Neural progenitor cell (in vitro differentiated cells): Measurements from ENCODE around the gene CABLES1. TPM values are rescaled to one million over a fixed set of nuclear protein-coding genes. Genes with fewer than 3 reads are reported as not detected.
A peak's percentile ranks its signal among the peaks of the same experiment; 100 is the strongest.

ENCODE experiments used
- DNase-seq: peaks from one replicate; pipeline ENCODE4 v3.0.0-alpha.2; 2016; ENCODE audit warnings: low spot score
- H2AFZ ChIP-seq: fragments of 200-600 bp; sonication (generic); replicated peaks from 2 replicates; pipeline ENCODE4 v1.6.1; 2016; ENCODE audit warnings: antibody characterized with exemption
- H3F3A ChIP-seq: fragments of 200-600 bp; sonication (generic); 2 replicates; pipeline ENCODE4 v1.6.1; 2016; ENCODE audit warnings: antibody characterized with exemption, low read depth
- H3K27ac ChIP-seq: fragments of 200-600 bp; sonication (generic); 2 replicates; pipeline ENCODE4 v1.5.1; 2016; ENCODE audit warnings: mild to moderate bottlenecking
- H3K27me3 ChIP-seq: fragments of 200-600 bp; sonication (generic); 2 replicates; pipeline ENCODE4 v1.6.1; 2016; ENCODE audit warnings: mild to moderate bottlenecking, moderate library complexity
- H3K36me3 ChIP-seq: fragments of 200-600 bp; sonication (generic); 2 replicates; pipeline ENCODE4 v1.5.1; 2016
- H3K4me1 ChIP-seq: fragments of 200-600 bp; sonication (generic); 2 replicates; pipeline ENCODE4 v1.6.1; 2016; ENCODE audit warnings: mixed run types
- H3K4me2 ChIP-seq: fragments of 200-600 bp; sonication (generic); 2 replicates; pipeline ENCODE4 v1.6.1; 2016
- H3K4me3 ChIP-seq: fragments of 200-600 bp; sonication (generic); 2 replicates; pipeline ENCODE4 v1.5.1; 2016
- H3K79me2 ChIP-seq: fragments of 200-600 bp; sonication (generic); 2 replicates; pipeline ENCODE4 v1.6.1; 2016; ENCODE audit warnings: low read depth
- H3K9ac ChIP-seq: fragments of 200-600 bp; sonication (generic); 2 replicates; pipeline ENCODE4 v1.6.1; 2016
- H3K9me3 ChIP-seq: fragments of 200-600 bp; sonication (generic); 2 replicates; pipeline ENCODE4 v1.5.1; 2016; ENCODE audit warnings: low read depth
- H4K20me1 ChIP-seq: fragments of 200-600 bp; sonication (generic); 2 replicates; pipeline ENCODE4 v1.6.1; 2016; ENCODE audit warnings: low read depth
- H3K27ac Mint-ChIP-seq: 3 replicates; pipeline ENCODE4 v1.8.0; 2021; ENCODE audit warnings: mixed read lengths
- H3K27me3 Mint-ChIP-seq: 2 replicates; pipeline ENCODE4 v1.8.0; 2022; ENCODE audit warnings: low read depth, mild to moderate bottlenecking, inconsistent platforms, moderate library complexity, mixed read lengths; ENCODE audit not compliant: insufficient read depth
- H3K36me3 Mint-ChIP-seq: 3 replicates; pipeline ENCODE4 v1.8.0; 2021; ENCODE audit warnings: mixed read lengths
- H3K4me1 Mint-ChIP-seq: 3 replicates; pipeline ENCODE4 v1.8.0; 2021; ENCODE audit warnings: mixed read lengths
- H3K4me3 Mint-ChIP-seq: 3 replicates; pipeline ENCODE4 v1.8.0; 2021; ENCODE audit warnings: mild to moderate bottlenecking, moderate library complexity, mixed read lengths
- H3K9me3 Mint-ChIP-seq: 3 replicates; pipeline ENCODE4 v1.8.0; 2020; ENCODE audit warnings: mixed read lengths
- EZH2 ChIP-seq: fragments of 200-600 bp; sonication (generic); IDR thresholded peaks from 2 replicates; pipeline ENCODE4 v1.6.1; 2017; ENCODE audit warnings: antibody characterized with exemption, mild to moderate bottlenecking, moderate library complexity
- EZH2phosphoT487 ChIP-seq: fragments of 200-600 bp; sonication (generic); IDR thresholded peaks from 2 replicates; pipeline ENCODE4 v1.6.1; 2017; ENCODE audit warnings: antibody characterized with exemption
- total RNA-seq: library from RNA; depleted of rRNA; stranded (reverse); fragments of >200 nt; gene quantifications from 2 replicates; pipeline ENCODE4 v1.2.3, GENCODE V29; 2015; ENCODE audit warnings: low replicate concordance
- TF ChIP-seq, protein P1 (sequence below): fragments of 200-600 bp; sonication (generic); IDR thresholded peaks from 2 replicates; pipeline ENCODE4 v1.5.1; 2017; ENCODE audit warnings: antibody characterized with exemption, mild to moderate bottlenecking

CABLES1 gene
- total RNA-seq, 1 donor from 2014 or later = 2.8 TPM

DNA sequence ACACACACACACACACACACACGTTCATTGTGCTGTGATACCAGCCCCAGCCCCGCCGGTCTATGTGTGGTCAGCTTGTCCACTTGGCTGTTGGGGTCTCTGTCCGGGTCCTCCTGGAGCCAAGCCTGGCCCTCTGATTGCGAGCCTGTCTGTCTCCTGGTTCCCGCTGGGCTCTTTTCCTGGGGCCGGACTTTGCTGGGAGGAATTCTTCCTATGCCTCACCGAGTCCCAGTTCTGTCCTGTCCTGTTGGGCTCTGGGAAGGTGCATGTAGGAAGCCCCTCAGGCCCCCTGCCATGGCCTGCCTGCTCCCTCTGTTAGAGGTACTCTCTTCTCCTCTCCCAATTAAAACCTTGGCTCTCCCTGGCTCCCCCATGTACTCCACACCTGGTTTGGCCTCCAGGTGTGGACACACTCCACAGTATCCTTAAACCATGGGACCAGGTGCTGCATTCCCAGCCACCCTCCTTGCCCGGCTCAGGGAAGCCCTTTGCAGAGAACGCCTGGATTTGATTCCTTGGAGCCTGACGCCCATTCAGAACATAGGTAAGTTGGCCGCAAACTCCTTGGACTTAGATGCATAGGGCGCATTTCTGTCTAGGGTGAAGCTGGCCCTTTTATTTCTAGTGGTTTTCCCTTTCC, 42.3 kb downstream of the CABLES1 start:
- H3K79me2 ChIP-seq = no peaks in the 10 kb centered on the region
- peaks cover 3% of the 10 kb centered on the region for H3K27me3 Mint-ChIP-seq
- no peak for DNase-seq
- TF ChIP-seq, protein P1, sequence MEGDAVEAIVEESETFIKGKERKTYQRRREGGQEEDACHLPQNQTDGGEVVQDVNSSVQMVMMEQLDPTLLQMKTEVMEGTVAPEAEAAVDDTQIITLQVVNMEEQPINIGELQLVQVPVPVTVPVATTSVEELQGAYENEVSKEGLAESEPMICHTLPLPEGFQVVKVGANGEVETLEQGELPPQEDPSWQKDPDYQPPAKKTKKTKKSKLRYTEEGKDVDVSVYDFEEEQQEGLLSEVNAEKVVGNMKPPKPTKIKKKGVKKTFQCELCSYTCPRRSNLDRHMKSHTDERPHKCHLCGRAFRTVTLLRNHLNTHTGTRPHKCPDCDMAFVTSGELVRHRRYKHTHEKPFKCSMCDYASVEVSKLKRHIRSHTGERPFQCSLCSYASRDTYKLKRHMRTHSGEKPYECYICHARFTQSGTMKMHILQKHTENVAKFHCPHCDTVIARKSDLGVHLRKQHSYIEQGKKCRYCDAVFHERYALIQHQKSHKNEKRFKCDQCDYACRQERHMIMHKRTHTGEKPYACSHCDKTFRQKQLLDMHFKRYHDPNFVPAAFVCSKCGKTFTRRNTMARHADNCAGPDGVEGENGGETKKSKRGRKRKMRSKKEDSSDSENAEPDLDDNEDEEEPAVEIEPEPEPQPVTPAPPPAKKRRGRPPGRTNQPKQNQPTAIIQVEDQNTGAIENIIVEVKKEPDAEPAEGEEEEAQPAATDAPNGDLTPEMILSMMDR = no peak
- H3K4me1 ChIP-seq = peaks cover 8% of the 10 kb centered on the region
- no peak overlapping the region for H3K27ac Mint-ChIP-seq
- no peak overlapping the region for H3K4me3 ChIP-seq
- H4K20me1 ChIP-seq = no peaks in the 10 kb centered on the region
- no peak overlapping the region for H3K4me2 ChIP-seq
- H3K36me3 Mint-ChIP-seq = no peaks in the 10 kb centered on the region
- no peak overlapping the region for H3K4me3 Mint-ChIP-seq
- no peaks in the 10 kb centered on the region for H3K36me3 ChIP-seq
- H3K27ac ChIP-seq = no peak overlapping the region
- peaks cover 7% of the 10 kb centered on the region for H3K4me1 Mint-ChIP-seq
- no peak overlapping the region for H2AFZ ChIP-seq
- no peaks in the 10 kb centered on the region for H3K9me3 Mint-ChIP-seq
- H3F3A ChIP-seq = no peaks in the 10 kb centered on the region
- H3K27me3 ChIP-seq = no peaks in the 10 kb centered on the region
- H3K9me3 ChIP-seq = no peaks in the 10 kb centered on the region
- no peak overlapping the region for H3K9ac ChIP-seq

DNA sequence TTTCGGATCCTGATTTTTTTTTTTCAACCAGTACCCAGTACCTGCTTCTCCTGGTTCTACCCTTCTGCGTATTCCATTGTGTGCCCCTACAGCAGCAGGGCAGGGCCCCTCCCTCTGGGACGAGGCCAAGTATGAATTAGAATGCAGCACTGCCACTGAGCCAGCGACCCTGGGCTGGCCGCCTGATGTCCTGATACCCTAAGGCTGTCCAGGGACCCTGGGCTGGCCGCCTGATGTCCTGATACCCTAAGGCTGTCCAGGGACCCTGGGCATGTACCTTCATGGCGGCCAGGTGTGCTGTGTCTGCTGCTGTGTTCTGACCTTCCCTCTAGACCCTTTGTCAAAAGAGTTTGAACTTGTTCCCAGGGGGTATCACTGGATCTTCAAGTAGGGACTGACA, 42.9 kb downstream of the CABLES1 start:
- H3K4me3 Mint-ChIP-seq = no peak overlapping the region
- H3K36me3 Mint-ChIP-seq = no peaks in the 10 kb centered on the region
- Histone ChIP-seq H3K9me3 (no peaks in the 10 kb centered on the region), H3F3A (no peaks in the 10 kb centered on the region), H4K20me1 (no peaks in the 10 kb centered on the region), H3K4me3 (no peak overlapping the region), H3K4me2 (no peak overlapping the region), H3K79me2 (no peaks in the 10 kb centered on the region), H3K27me3 (no peaks in the 10 kb centered on the region), H3K36me3 (no peaks in the 10 kb centered on the region), H3K4me1 (peaks cover 8% of the 10 kb centered on the region), H3K9ac (no peak overlapping the region), H3K27ac (no peak overlapping the region), H2AFZ (no peak overlapping the region)
- no peak for DNase-seq
- H3K4me1 Mint-ChIP-seq = peaks cover 7% of the 10 kb centered on the region
- H3K27ac Mint-ChIP-seq = peak overlapping the region; percentile 5
- no peaks in the 10 kb centered on the region for H3K9me3 Mint-ChIP-seq
- no peak for TF ChIP-seq EZH2phosphoT487
- TF ChIP-seq EZH2 = no peak
- TF ChIP-seq, protein P1 = no peak
- H3K27me3 Mint-ChIP-seq = peaks cover 3% of the 10 kb centered on the region

- H3K79me2 ChIP-seq = no peaks in the 10 kb centered on the region
- peaks cover 7% of the 10 kb centered on the region for H3K4me1 Mint-ChIP-seq
- H3K4me1 ChIP-seq = peaks cover 8% of the 10 kb centered on the region
- H3K27me3 Mint-ChIP-seq = peaks cover 3% of the 10 kb centered on the region
- H4K20me1 ChIP-seq = no peaks in the 10 kb centered on the region
- TF ChIP-seq, protein P1 = no peak
- no peaks in the 10 kb centered on the region for H3K9me3 Mint-ChIP-seq
- no peaks in the 10 kb centered on the region for H3K36me3 ChIP-seq
- no peaks in the 10 kb centered on the region for H3K36me3 Mint-ChIP-seq
- no peak overlapping the region for H2AFZ ChIP-seq
- no peak overlapping the region for H3K9ac ChIP-seq
- no peak for DNase-seq
- no peak overlapping the region for H3K27ac ChIP-seq
- H3K9me3 ChIP-seq = no peaks in the 10 kb centered on the region
- H3K4me2 ChIP-seq = no peak overlapping the region
- no peak overlapping the region for H3K4me3 Mint-ChIP-seq
- no peaks in the 10 kb centered on the region for H3K27me3 ChIP-seq
- no peak overlapping the region for H3K4me3 ChIP-seq
- H3K27ac Mint-ChIP-seq = peak overlapping the region; percentile 5
- no peaks in the 10 kb centered on the region for H3F3A ChIP-seq
These were observed 43.4 kb downstream of the CABLES1 start for GRCh38 chr18:23178661-23179081.
